GM19043 (cell line): Measurements from ENCODE around the gene CHRNE.
"Not testable (repeated sequence)": the region's sequence is repeated elsewhere in the genome, so short reads cannot be mapped to it uniquely, and the experiment has no call there.

Experiments
- ATAC-seq: cut with Tn5 transposase; IDR thresholded peaks from one replicate; pipeline ENCODE4 v1.9.1; 2021; ENCODE audit warnings: low read depth; ENCODE audit not compliant: unreplicated experiment

Gene CHRNE

GRCh38 chr17:4908711-4909496 is 6.0 kb upstream of the CHRNE start:
- ATAC-seq, result peak; percentile 55

- ATAC-seq, result no peak
Observed at GRCh38 chr17:4908301-4908700, 5.4 kb upstream of the CHRNE start.

GRCh38 chr17:4906642-4907041 is 3.7 kb upstream of the CHRNE start:
- not testable (repeated sequence) for ATAC-seq

- ATAC-seq, result no peak
Observed at GRCh38 chr17:4902540-4902939, 358 bp downstream of the CHRNE start.

GRCh38 chr17:4901648-4902344 is 1.1 kb downstream of the CHRNE start:
- ATAC-seq, result no peak

GRCh38 chr17:4901108-4901647 is 1.7 kb downstream of the CHRNE start:
- ATAC-seq, result no peak

- no peak for ATAC-seq
Observed at GRCh38 chr17:4900231-4901107, 2.4 kb downstream of the CHRNE start.

- no peak for ATAC-seq
Observed at GRCh38 chr17:4899341-4900230, 3.3 kb downstream of the CHRNE start, which contains the start of gene C17orf107. Gene C17orf107, plus strand, starts transcription at chr17:4899536. Its CDS starts 227 bp downstream, at chr17:4899763.

- no peak for ATAC-seq
Observed at GRCh38 chr17:4898927-4899326, 4.0 kb downstream of the CHRNE start.

GRCh38 chr17:4898351-4898750 is 4.5 kb downstream of the CHRNE start:
- no peak for ATAC-seq

- no peak for ATAC-seq
Observed at GRCh38 chr17:4897785-4898184, 5.1 kb downstream of the CHRNE start.

GRCh38 chr17:4897198-4897687 is 5.7 kb downstream of the CHRNE start:
- ATAC-seq, result no peak

GRCh38 chr17:4896332-4897197 is 6.3 kb downstream of the CHRNE start:
- no peak for ATAC-seq

- no peak for ATAC-seq
Observed at GRCh38 chr17:4895657-4896331, 7.1 kb downstream of the CHRNE start.

- ATAC-seq, result no peak
Observed at GRCh38 chr17:4895121-4895520, 7.8 kb downstream of the CHRNE start.

GRCh38 chr17:4893721-4894560 is 9.0 kb downstream of the CHRNE start:
- ATAC-seq, result no peak

- no peak for ATAC-seq
Observed at GRCh38 chr17:4893272-4893671, 9.6 kb downstream of the CHRNE start.
